PC-9 (cell line): ENCODE data around the gene CADM1. TPM values are rescaled to one million over a fixed set of nuclear protein-coding genes. Genes with fewer than 3 reads are reported as not detected.

Experiments
- BruUV-seq: library from RNA; stranded (reverse); fragments of 400-500 nt; replicated peaks from 2 replicates; lab custom pipeline; 2021; lab: Mats Ljungman, UMichigan
- CTCF ChIA-PET: fragments of 300-600 bp; sonication (Branson Sonifier 250); formaldehyde crosslinking; loops from one replicate; lab custom pipeline; 2022; ENCODE audit warnings: antibody characterized with exemption; lab: Charles Lee
- POLR2A ChIA-PET: fragments of 300-600 bp; sonication (Branson Sonifier 250); formaldehyde crosslinking; loops from one replicate; lab custom pipeline; 2022; ENCODE audit warnings: antibody characterized with exemption; ENCODE audit not compliant: unreplicated experiment; lab: Charles Lee
- DNase-seq, 2 experiments: peaks; one replicate each; pipeline versions ENCODE4 v3.0.0 to v3.0.0-alpha.2; 2015 to 2022; ENCODE audit warnings: mixed read lengths in 1 of 2
- H2AFZ ChIP-seq: fragments of 200-600 bp; sonication (generic); 2 replicates; pipeline ENCODE4 v1.8.1; 2017; ENCODE audit warnings: antibody characterized with exemption
- H3F3A ChIP-seq: fragments of 200-600 bp; sonication (generic); 2 replicates; pipeline ENCODE4 v1.8.1; 2017; ENCODE audit warnings: antibody characterized with exemption, mild to moderate bottlenecking, low read depth; ENCODE audit not compliant: insufficient read depth
- H3K27ac ChIP-seq: fragments of 200-600 bp; sonication (generic); 2 replicates; pipeline ENCODE4 v1.6.1; 2016; ENCODE audit warnings: mixed run types
- H3K27me3 ChIP-seq: fragments of 200-600 bp; sonication (generic); 2 replicates; pipeline ENCODE4 v1.6.1; 2016; ENCODE audit warnings: low read depth, mixed run types; ENCODE audit not compliant: insufficient read depth
- H3K36me3 ChIP-seq: fragments of 200-600 bp; sonication (generic); 2 replicates; pipeline ENCODE4 v1.6.1; 2016; ENCODE audit warnings: low read depth, mixed run types
- H3K4me1 ChIP-seq: fragments of 200-600 bp; sonication (generic); replicated peaks from 2 replicates; pipeline ENCODE4 v1.6.1; 2016; ENCODE audit warnings: mixed run types; ENCODE audit not compliant: insufficient read depth
- H3K4me2 ChIP-seq: fragments of 200-600 bp; sonication (generic); 2 replicates; pipeline ENCODE4 v1.6.1; 2017; ENCODE audit warnings: mixed run types
- H3K4me3 ChIP-seq: fragments of 200-600 bp; sonication (generic); 2 replicates; pipeline ENCODE4 v1.6.1; 2016; ENCODE audit warnings: mixed run types
- H3K79me2 ChIP-seq: fragments of 200-600 bp; sonication (generic); 2 replicates; pipeline ENCODE4 v1.6.1; 2017; ENCODE audit warnings: low read depth, mixed run types
- H3K9me2 ChIP-seq: fragments of 200-600 bp; sonication (generic); 2 replicates; pipeline ENCODE4 v1.8.1; 2017; ENCODE audit warnings: mild to moderate bottlenecking; ENCODE audit not compliant: insufficient read depth
- H3K9me3 ChIP-seq: fragments of 200-600 bp; sonication (generic); 2 replicates; pipeline ENCODE4 v1.8.1; 2016; ENCODE audit warnings: low read depth; ENCODE audit not compliant: insufficient read depth
- H4K20me1 ChIP-seq: fragments of 200-600 bp; sonication (generic); 2 replicates; pipeline ENCODE4 v1.8.1; 2017; ENCODE audit not compliant: insufficient read depth
- CTCF ChIP-seq: fragments of 200-600 bp; sonication (generic); conservative IDR thresholded peaks from 2 replicates; pipeline ENCODE4 v1.6.1; 2017; ENCODE audit warnings: mixed run types, antibody characterized with exemption, mild to moderate bottlenecking, moderate library complexity
- EZH2 ChIP-seq: fragments of 200-600 bp; sonication (generic); IDR thresholded peaks from 2 replicates; pipeline ENCODE4 v1.8.0; 2017; ENCODE audit warnings: antibody characterized with exemption, low read depth
- intact Hi-C: fragments of 100-400 bp; cut with micrococcal nuclease; formaldehyde crosslinking; loops from one replicate; pipeline ENCODE4 v1.10.0; 2022; ENCODE audit not compliant: unreplicated experiment
- total RNA-seq: library from RNA; stranded (reverse); gene quantifications from 2 replicates; pipeline ENCODE4 v1.2.3, GENCODE V29; 2021

Gene CADM1
- total RNA-seq, 1 experiment from 2014 or later, result not detected

- intact Hi-C loops, result no loop called here
- Histone ChIP-seq H2AFZ (no peak overlapping the region), H4K20me1 (no peaks in the 10 kb centered on the region), H3K9me2 (0 out of 2 replicates have a peak, but pooled peaks cover 3% of the 10 kb centered on the region), H3K9me3 (no peaks in the 10 kb centered on the region), H3K79me2 (no peaks in the 10 kb centered on the region), H3K4me1 (no peaks in the 10 kb centered on the region), H3F3A (no peaks in the 10 kb centered on the region), H3K27me3 (peaks cover 20% of the 10 kb centered on the region; the same call in 1 of the 2 replicates), H3K27ac (no peak overlapping the region), H3K4me3 (no peak overlapping the region), H3K36me3 (no peaks in the 10 kb centered on the region), H3K4me2 (no peak overlapping the region)
- POLR2A ChIA-PET, result no interaction called here
- CTCF ChIA-PET, result no interaction called here
- no peak for TF ChIP-seq EZH2
- no peak for TF ChIP-seq CTCF
- no peak for DNase-seq
- BruUV-seq, result no TSS peak
Measured at GRCh38 chr11:115241899-115242298, 262.3 kb downstream of the CADM1 start.

- Histone ChIP-seq H3F3A (no peaks in the 10 kb centered on the region), H3K27ac (no peak overlapping the region), H3K9me3 (no peaks in the 10 kb centered on the region), H3K27me3 (peaks cover 13% of the 10 kb centered on the region; the same call in 1 of the 2 replicates), H3K36me3 (no peaks in the 10 kb centered on the region), H3K4me1 (no peaks in the 10 kb centered on the region), H3K4me2 (no peak overlapping the region), H2AFZ (no peak overlapping the region), H3K4me3 (no peak overlapping the region), H3K79me2 (no peaks in the 10 kb centered on the region), H3K9me2 (0 out of 2 replicates have a peak, but pooled peaks cover 3% of the 10 kb centered on the region), H4K20me1 (no peaks in the 10 kb centered on the region)
- BruUV-seq, result no TSS peak
- intact Hi-C loops, result no loop called here
- no peak for DNase-seq
- no peak for TF ChIP-seq CTCF
- no peak for TF ChIP-seq EZH2
- CTCF ChIA-PET, result no interaction called here
- POLR2A ChIA-PET, result no interaction called here
Measured at GRCh38 chr11:115238791-115239190, 265.4 kb downstream of the CADM1 start.

GRCh38 chr11:115238086-115238485 is 266.1 kb downstream of the CADM1 start:
- H3F3A ChIP-seq, result no peaks in the 10 kb centered on the region
- no peak overlapping the region for H3K4me3 ChIP-seq
- POLR2A ChIA-PET, result no interaction called here
- peaks cover 7% of the 10 kb centered on the region; the same call in 1 of the 2 replicates for H3K27me3 ChIP-seq
- TF ChIP-seq CTCF (no peak), EZH2 (no peak)
- 0 out of 2 replicates have a peak, but pooled peaks cover 1% of the 10 kb centered on the region for H3K9me2 ChIP-seq
- no peak overlapping the region for H3K27ac ChIP-seq
- no peak for DNase-seq
- intact Hi-C loops, result no loop called here
- CTCF ChIA-PET, result no interaction called here
- no peaks in the 10 kb centered on the region for H3K4me1 ChIP-seq
- no peak overlapping the region for H2AFZ ChIP-seq
- no peaks in the 10 kb centered on the region for H3K36me3 ChIP-seq
- no peaks in the 10 kb centered on the region for H3K79me2 ChIP-seq
- H3K9me3 ChIP-seq, result no peaks in the 10 kb centered on the region
- no TSS peak for BruUV-seq
- H4K20me1 ChIP-seq, result no peaks in the 10 kb centered on the region
- no peak overlapping the region for H3K4me2 ChIP-seq
